Suprapubic skin (tissue), 4 donors: ENCODE data around the gene TNFSF11.

ENCODE experiments used
- CTCF ChIP-seq, 2 donors: fragments of 200-600 bp in 1 of 2; fragments of 450-650 bp in 1 of 2; sonication (generic) in 1 of 2; IDR thresholded peaks; one replicate each; pipeline ENCODE4 v1.5.1; 2016 to 2019; ENCODE audit warnings: antibody characterized with exemption in 2 of 2, mild to moderate bottlenecking in 1 of 2, moderate library complexity in 1 of 2
- EP300 ChIP-seq: sonication (generic); formaldehyde crosslinking; IDR thresholded peaks from one replicate; pipeline ENCODE4 v1.6.1; 2017; ENCODE audit warnings: antibody characterized with exemption
- POLR2AphosphoS5 ChIP-seq, 3 donors: sonication (generic); formaldehyde crosslinking; IDR thresholded peaks; one replicate each; pipeline ENCODE4 v1.6.1; 2017; ENCODE audit warnings: antibody characterized with exemption in 3 of 3

GRCh38 chr13:42591602-42592001 lies 17.6 kb downstream of the TNFSF11 start:
- TF ChIP-seq CTCF (IDR thresholded peaks at IDR 0.05) (no peak), EP300 (no peak), POLR2AphosphoS5 (IDR thresholded peaks at IDR 0.05) (no peak)
